Stimulated activated CD4-positive, alpha-beta T cell treated with anti-CD3 and anti-CD28 coated beads, Interleukin-1b, Interleukin-23, amount 100 ng/mL, for 4 hours (primary cell): ENCODE results near the gene FIS1.

Source experiments
- DNase-seq, 2 donors: peaks; one replicate each; pipeline ENCODE4 v3.0.0-alpha.2; 2020; ENCODE audit warnings: low read depth in 2 of 2

The FIS1 gene

GRCh38 chr7:101234636-101235035, 10.2 kb downstream of the FIS1 start:
- DNase-seq, result no peak

DNA sequence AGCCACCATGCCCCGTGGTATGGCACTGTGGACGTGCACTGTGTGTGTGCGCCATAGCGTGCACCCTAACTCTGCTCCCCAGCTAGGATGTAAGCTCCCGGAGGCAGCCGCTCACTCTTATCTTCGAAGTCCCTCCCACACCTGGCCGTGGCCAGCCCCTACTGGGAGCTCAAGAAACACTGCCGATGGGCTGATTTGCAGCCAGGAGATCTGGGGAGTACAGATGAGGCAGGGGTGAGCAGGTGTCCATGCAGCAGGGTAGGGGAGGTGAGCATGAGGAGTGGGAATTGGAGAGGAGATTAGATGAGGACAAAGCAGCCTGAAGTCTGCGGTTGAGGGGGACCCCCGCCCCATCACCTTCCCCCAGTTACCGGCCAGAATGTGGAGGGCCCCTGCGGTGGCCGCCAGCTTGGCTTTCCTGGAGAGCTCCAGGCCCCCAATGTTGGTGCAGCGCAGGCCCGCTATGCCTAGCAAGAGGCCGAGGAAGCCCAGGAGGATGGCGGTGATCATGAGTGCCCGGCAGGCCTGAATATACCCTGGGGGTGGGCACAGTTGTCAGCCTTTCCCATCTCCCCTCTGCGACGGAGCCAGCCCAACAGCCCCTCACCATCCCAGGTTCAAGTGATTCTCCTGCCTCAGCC, 10.9 kb downstream of the FIS1 start:
- DNase-seq, result no peak

DNA sequence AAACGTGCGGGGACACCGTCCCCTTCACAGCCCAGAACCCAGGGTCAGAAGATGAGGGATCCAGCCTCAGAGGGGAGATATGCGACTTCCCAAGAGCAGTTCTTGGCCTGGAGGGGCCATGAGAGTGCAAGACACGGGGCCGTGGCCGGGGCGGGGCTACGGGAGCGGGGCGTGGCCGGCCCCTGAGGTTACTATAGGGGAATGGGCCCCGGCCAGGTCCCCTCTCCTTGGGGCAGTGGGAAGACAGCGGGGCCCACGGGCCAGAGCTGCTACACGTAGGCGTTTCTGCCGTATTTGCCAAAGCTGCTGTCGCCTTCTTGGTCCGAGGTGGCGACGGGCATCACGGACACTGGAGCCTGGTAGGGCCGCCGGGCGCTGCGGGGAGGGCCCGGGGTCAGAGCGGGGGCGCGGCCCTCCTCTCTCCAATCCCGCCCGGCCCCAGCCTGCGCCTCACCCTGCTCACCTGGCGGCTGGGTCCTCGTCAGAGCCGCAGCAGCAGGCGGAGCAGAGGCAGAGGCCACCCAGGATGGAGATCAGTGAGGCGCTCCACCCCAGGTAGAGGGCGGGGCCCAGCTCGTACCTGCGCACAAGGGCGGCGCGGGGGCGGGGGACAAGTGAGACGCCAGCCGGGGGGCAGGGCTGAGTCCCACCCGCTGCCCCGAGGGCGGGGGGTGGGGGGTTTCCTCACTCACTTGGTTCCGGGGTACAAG, 12.6 kb downstream of the FIS1 start:
- no peak for DNase-seq

GRCh38 chr7:101231644-101232043, 13.2 kb downstream of the FIS1 start:
- DNase-seq, result no peak

GRCh38 chr7:101226721-101227120, 18.2 kb downstream of the FIS1 start:
- DNase-seq, result no peak

- DNase-seq, result no peak
These were observed 19.2 kb downstream of the FIS1 start for GRCh38 chr7:101225650-101226049.

GRCh38 chr7:101223528-101223927, 21.4 kb downstream of the FIS1 start:
- DNase-seq, result no peak

DNA sequence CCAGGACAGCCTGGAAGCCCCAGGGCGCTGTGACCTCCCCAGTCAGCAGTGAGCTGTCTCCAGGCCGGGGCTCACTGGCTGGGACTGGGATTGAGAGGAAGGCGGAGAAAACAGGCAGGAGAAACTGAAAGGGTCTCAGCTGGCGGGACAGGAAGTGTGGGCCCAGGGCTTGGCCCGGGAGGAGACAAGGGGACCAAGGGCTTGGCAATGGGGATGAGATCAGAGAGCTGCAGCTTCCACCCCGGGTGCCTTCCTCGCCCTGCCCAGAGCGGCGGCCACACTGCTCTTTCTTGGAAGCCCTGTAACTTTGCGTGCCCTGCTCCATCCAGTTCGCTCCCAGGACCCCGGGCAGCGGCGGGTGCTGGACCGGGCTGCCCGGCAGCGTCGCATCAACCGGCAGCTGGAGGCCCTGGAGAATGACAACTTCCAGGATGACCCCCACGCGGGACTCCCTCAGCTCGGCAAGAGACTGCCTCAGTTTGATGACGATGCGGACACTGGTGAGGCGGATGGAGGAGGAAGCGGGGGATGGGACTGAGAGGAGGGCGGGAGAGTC, 22.5 kb downstream of the FIS1 start:
- no peak for DNase-seq

GRCh38 chr7:101220295-101220694, 24.6 kb downstream of the FIS1 start:
- DNase-seq, result no peak

DNA sequence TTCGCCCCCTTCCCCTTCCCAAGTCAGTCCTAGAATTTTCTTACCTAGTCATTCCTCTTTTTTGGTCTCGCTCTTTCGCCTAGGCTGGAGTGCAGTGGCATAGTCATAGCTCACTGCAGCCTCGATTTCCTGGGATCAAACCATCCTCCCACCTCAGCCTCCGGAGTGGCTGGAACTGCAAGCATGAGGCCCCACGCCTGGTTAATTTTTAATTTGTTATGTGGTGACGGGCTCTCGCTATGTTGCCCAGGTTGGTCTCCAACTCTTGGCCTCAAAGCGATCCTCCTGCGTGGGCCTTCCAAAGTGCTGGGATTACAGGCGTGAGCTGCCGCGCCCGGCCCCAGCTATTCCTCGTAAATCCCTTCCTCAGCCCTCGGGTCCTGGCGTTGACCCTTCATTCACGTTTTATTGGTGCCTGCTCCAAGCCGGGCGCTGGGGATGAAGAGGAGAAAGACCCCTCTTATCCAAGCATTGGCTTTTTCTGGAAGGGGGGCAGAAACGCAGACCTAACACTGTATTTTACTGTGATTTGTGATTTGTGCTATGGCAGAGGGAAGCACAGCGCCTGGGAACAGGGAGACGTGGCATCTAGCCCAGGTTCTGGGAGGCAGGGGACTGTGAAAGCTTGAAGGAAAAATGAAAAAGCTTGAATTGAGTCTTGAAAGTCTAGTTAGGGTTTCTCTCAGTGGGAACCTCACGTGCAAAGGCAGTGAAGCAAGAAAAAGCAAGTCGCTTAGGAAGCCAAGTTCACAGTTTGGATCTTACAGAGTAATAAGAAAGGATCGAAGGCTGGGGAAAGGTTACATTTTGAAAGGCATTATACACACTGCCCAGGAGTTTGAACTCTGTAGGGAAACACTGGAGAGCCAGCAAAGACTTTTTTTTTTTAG, 26.4 kb downstream of the FIS1 start:
- DNase-seq, result no peak

DNA sequence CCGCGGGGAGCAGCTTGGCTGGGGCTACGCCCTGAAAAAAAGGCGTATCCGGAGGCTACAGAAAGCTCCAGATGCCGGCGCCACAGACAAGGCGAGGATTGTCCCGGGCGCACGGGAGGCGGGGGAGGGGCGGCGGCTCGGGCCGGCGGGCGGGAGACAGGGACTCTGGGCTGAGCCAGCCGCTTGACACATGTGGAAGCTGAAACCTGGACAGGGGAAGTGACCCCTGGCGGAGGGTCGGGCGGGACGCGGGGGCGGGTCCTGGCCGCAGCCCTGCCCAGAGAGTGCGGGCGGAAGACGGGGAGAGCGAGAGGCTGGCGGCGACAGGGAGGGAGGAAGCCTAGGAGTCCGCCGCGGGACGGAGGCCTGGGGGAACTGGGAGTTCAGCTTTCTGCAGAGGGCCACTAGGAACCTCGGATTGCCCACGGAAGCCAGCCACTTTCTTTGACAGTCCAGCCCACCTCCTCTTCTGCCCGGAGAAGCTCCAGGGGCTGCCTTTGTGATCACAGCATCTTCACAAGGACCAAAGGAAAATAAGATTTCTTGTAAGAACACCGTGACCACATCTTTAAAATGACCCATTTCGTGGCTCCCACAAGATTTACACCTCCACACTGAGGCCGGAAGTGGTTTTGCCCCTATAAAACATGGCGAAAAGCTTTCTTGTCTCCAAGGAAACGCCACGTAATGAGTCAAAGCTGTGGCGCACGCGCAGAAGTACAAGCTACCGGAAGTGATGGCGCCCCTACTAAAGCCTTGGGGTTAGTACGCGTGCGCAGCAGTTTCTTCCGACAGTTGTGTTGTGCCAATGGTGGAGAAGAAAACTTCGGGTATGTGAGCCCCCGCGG, 27.3 kb downstream of the FIS1 start, which contains the start of the genes PLOD3 and ZNHIT1:
Gene PLOD3, minus strand, starts transcription at position 194 of the 848 bp plus-strand sequence. CDS start 307 bp downstream, outside the sequence.
Gene ZNHIT1, plus strand, starts transcription at position 778 of the 848 bp plus-strand sequence. Its CDS starts 31 bp downstream, at position 809.
- peak; percentile 89 to 95 for DNase-seq

- no peak for DNase-seq
These were observed 28.0 kb downstream of the FIS1 start for GRCh38 chr7:101216860-101217387.

- DNase-seq, result no peak
These were observed 28.7 kb downstream of the FIS1 start for GRCh38 chr7:101216001-101216859.

- DNase-seq, result no peak
These were observed 32.9 kb downstream of the FIS1 start for GRCh38 chr7:101212014-101212413.

- DNase-seq, result no peak
These were observed 33.4 kb downstream of the FIS1 start for GRCh38 chr7:101211501-101211900.

DNA sequence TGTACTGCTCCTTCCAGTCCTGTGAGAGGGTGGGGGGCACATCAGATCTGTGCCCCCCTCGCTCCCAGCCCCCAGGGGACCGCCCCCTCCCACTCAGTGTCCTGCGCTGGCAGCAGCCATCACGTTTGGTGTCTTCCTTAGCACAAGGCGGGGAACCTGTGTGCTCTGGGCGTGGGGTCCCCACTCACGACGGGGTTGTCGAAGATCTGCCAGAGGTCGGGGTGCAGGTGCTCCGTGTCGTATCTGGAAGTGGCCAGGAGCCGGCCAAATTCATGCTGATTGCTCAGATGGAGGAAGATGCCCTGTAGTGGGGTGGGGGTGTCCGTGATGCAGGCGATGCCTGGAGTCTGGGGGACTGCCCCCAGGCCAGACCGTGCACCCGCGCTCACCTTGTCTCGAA, 34.7 kb downstream of the FIS1 start:
- DNase-seq, result no peak

GRCh38 chr7:101208794-101209193, 36.1 kb downstream of the FIS1 start:
- no peak for DNase-seq

- DNase-seq, result no peak
These were observed 37.4 kb downstream of the FIS1 start for GRCh38 chr7:101207459-101207858.

DNA sequence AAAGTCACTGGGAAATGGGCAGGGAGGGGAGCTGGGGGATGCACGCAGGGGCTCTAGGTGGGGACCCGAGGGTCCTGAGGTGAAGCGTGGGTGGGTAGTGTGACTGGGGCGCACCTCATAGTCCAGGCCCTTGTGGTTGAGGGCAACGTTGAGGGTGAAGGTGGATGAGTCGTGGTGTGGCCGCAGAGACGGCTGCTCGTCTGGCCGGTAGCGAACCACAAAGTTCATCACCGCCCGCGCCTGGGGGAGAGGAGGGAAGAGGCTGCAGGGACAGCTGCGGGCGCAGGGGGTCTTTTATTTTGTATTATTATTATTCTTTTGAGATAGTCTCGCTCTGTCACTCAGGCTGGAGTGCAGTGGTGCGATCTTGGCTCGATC, 38.2 kb downstream of the FIS1 start:
- no peak for DNase-seq
